GM21447 (cell line): ENCODE results near the gene MAN2A2.
"Not testable (repeated sequence)": the region's sequence is repeated elsewhere in the genome, so short reads cannot be mapped to it uniquely, and the experiment has no call there.

Experiments used
- ATAC-seq: cut with Tn5 transposase; IDR thresholded peaks from one replicate; pipeline ENCODE4 v1.9.1; 2021; ENCODE audit not compliant: unreplicated experiment

Gene MAN2A2

GRCh38 chr15:90917569-90917968, 14.5 kb downstream of the MAN2A2 start:
- ATAC-seq: no peak

GRCh38 chr15:90918034-90918788, 15.1 kb downstream of the MAN2A2 start:
- ATAC-seq: no peak

- ATAC-seq: no peak
Observed at GRCh38 chr15:90918835-90919234, 15.7 kb downstream of the MAN2A2 start.

GRCh38 chr15:90921887-90922286, 18.8 kb downstream of the MAN2A2 start:
- ATAC-seq: no peak

- ATAC-seq: peak; percentile 62
Observed at GRCh38 chr15:90922712-90923322, 19.7 kb downstream of the MAN2A2 start.

- ATAC-seq: peak; percentile 72
Observed at GRCh38 chr15:90924375-90924774, 21.3 kb downstream of the MAN2A2 start.

- not testable (repeated sequence) for ATAC-seq
Observed at GRCh38 chr15:90926766-90927165, 23.7 kb downstream of the MAN2A2 start.

- not testable (repeated sequence) for ATAC-seq
Observed at GRCh38 chr15:90928106-90928505, 25.0 kb downstream of the MAN2A2 start.

GRCh38 chr15:90929246-90930019, 26.3 kb downstream of the MAN2A2 start:
- no peak for ATAC-seq

GRCh38 chr15:90930861-90931574, 27.9 kb downstream of the MAN2A2 start:
- ATAC-seq: no peak

- no peak for ATAC-seq
Observed at GRCh38 chr15:90931575-90931827, 28.4 kb downstream of the MAN2A2 start.

GRCh38 chr15:90931828-90932659, 28.9 kb downstream of the MAN2A2 start, which contains the start of gene HDDC3:
HDDC3 (minus strand) TSS chr15:90932549; CDS start chr15:90932540, 9 bp downstream.
- ATAC-seq: peak; percentile 49

- ATAC-seq: no peak
Observed at GRCh38 chr15:90932660-90932991, 29.5 kb downstream of the MAN2A2 start.

- ATAC-seq: no peak
Observed at GRCh38 chr15:90933301-90933700, 30.2 kb downstream of the MAN2A2 start.

- ATAC-seq: peak; percentile 29
Observed at GRCh38 chr15:90934256-90934948, 31.3 kb downstream of the MAN2A2 start.

- peak; percentile 53 for ATAC-seq
Observed at GRCh38 chr15:90934949-90935751, 32.0 kb downstream of the MAN2A2 start, which contains the start of gene UNC45A. UNC45A (plus strand) TSS chr15:90935285; CDS start chr15:90935325, 40 bp downstream.

- ATAC-seq: no peak
Observed at GRCh38 chr15:90936823-90937222, 33.7 kb downstream of the MAN2A2 start.

- ATAC-seq: no peak
Observed at GRCh38 chr15:90938261-90938660, 35.2 kb downstream of the MAN2A2 start.

- no peak for ATAC-seq
Observed at GRCh38 chr15:90939756-90940155, 36.7 kb downstream of the MAN2A2 start.
